DND-41 (cell line): ENCODE data around the gene GPRIN2.
A peak's percentile ranks its signal among the peaks of the same experiment; 100 is the strongest.

Experiments
- ATAC-seq: fragments of 200-7000 bp; cut with Tn5 transposase; 3 replicates; pipeline ENCODE4 v1.9.1; 2021; ENCODE audit warnings: low read depth; ENCODE audit not compliant: insufficient read depth
- DNase-seq: peaks from one replicate; pipeline ENCODE4 v3.0.0-alpha.2; 2020
- H2AFZ ChIP-seq: 2 replicates; pipeline ENCODE4 v1.6.0; 2012; ENCODE audit warnings: low read depth, low read length
- H3K27ac ChIP-seq: 2 replicates; pipeline ENCODE4 v1.5.1; 2012; ENCODE audit warnings: low read length, inconsistent platforms
- H3K27me3 ChIP-seq: fragments of 200-600 bp; sonication (generic); 2 replicates; pipeline ENCODE4 v1.6.0; 2012; ENCODE audit warnings: low read length, mild to moderate bottlenecking, inconsistent platforms; ENCODE audit not compliant: insufficient read depth, poor library complexity
- H3K36me3 ChIP-seq: 2 replicates; pipeline ENCODE4 v1.5.1; 2012; ENCODE audit warnings: low read length, inconsistent platforms; ENCODE audit not compliant: insufficient read depth
- H3K4me1 ChIP-seq: 2 replicates; pipeline ENCODE4 v1.5.1; 2012; ENCODE audit warnings: mild to moderate bottlenecking, low read length; ENCODE audit not compliant: insufficient read depth
- H3K4me2 ChIP-seq: 2 replicates; pipeline ENCODE4 v1.6.0; 2012; ENCODE audit warnings: mild to moderate bottlenecking, moderate library complexity, low read length, inconsistent platforms; ENCODE audit not compliant: insufficient read depth
- H3K4me3 ChIP-seq, 2 experiments: fragments of 200-600 bp in 1 of 2; shearing (Covaris generic) in 1 of 2; 2 replicates each; pipeline ENCODE4 v1.5.1; 2012 to 2016; ENCODE audit warnings: inconsistent platforms in 2 of 2, low read length in 2 of 2, mild to moderate bottlenecking in 2 of 2, low read depth in 1 of 2, moderate library complexity in 1 of 2
- H3K79me2 ChIP-seq: 2 replicates; pipeline ENCODE4 v1.6.0; 2012; ENCODE audit warnings: low read length, inconsistent platforms; ENCODE audit not compliant: insufficient read depth
- H3K9ac ChIP-seq: 2 replicates; pipeline ENCODE4 v1.6.0; 2012; ENCODE audit warnings: low read depth, mild to moderate bottlenecking, inconsistent platforms, low read length, moderate library complexity
- H3K9me3 ChIP-seq: 2 replicates; pipeline ENCODE4 v1.5.1; 2012; ENCODE audit warnings: low read length, moderate library complexity, mild to moderate bottlenecking, inconsistent platforms; ENCODE audit not compliant: insufficient read depth, severe bottlenecking
- H4K20me1 ChIP-seq: 2 replicates; pipeline ENCODE4 v1.6.0; 2012; ENCODE audit warnings: low read length; ENCODE audit not compliant: insufficient read depth
- CTCF ChIP-seq: IDR thresholded peaks from 2 replicates; pipeline ENCODE4 v1.5.1; 2012; ENCODE audit warnings: borderline replicate concordance, low read length, moderate library complexity, mild to moderate bottlenecking; ENCODE audit not compliant: poor library complexity, severe bottlenecking; ENCODE audit errors: extremely low read depth
- EZH2 ChIP-seq: IDR thresholded peaks from 3 replicates; pipeline ENCODE4 v1.6.1; 2012; ENCODE audit warnings: borderline replicate concordance, low read depth, mild to moderate bottlenecking, moderate library complexity, low read length, inconsistent platforms; ENCODE audit not compliant: severe bottlenecking

GPRIN2 gene

GRCh38 chr10:46551701-46552525, 4.5 kb downstream of the GPRIN2 start:
- ATAC-seq (no peak), DNase-seq (peak; percentile 2)
- Histone ChIP-seq H3K4me2 (no peak overlapping the region), H2AFZ (no peak overlapping the region), H4K20me1 (peaks cover 3% of the 10 kb centered on the region; the same call in 1 of the 2 replicates), H3K9ac (no peak overlapping the region), H3K36me3 (no peaks in the 10 kb centered on the region), H3K9me3 (no peaks in the 10 kb centered on the region), H3K4me1 (no peaks in the 10 kb centered on the region), H3K79me2 (no peaks in the 10 kb centered on the region), H3K4me3 (no peak overlapping the region), H3K27me3 (peaks cover 13% of the 10 kb centered on the region), H3K27ac (no peak overlapping the region)
- TF ChIP-seq EZH2 (no peak), CTCF (no peak)

GRCh38 chr10:46550795-46551700, 5.4 kb downstream of the GPRIN2 start:
- Histone ChIP-seq H3K4me1 (no peaks in the 10 kb centered on the region), H3K4me3 (no peak overlapping the region), H3K27me3 (peaks cover 19% of the 10 kb centered on the region)

GRCh38 chr10:46550076-46550790, 6.2 kb downstream of the GPRIN2 start:
- Histone ChIP-seq H3K4me2 (no peak overlapping the region), H3K36me3 (no peaks in the 10 kb centered on the region), H4K20me1 (peaks cover 3% of the 10 kb centered on the region; the same call in 1 of the 2 replicates), H3K4me1 (no peaks in the 10 kb centered on the region), H3K27ac (no peak overlapping the region), H3K27me3 (peaks cover 27% of the 10 kb centered on the region), H3K4me3 (no peak overlapping the region), H3K9me3 (no peaks in the 10 kb centered on the region), H2AFZ (no peak overlapping the region), H3K9ac (no peak overlapping the region), H3K79me2 (no peaks in the 10 kb centered on the region)
- no peak for TF ChIP-seq CTCF
- no peak for TF ChIP-seq EZH2
- DNase-seq (peak; percentile 4), ATAC-seq (no peak)

More at GRCh38 chr10:46550795-46551700, 5.4 kb downstream of the GPRIN2 start:
- DNase-seq, result no peak
- Histone ChIP-seq H3K4me2 (no peak overlapping the region), H3K9me3 (no peaks in the 10 kb centered on the region), H3K36me3 (no peaks in the 10 kb centered on the region), H3K27ac (no peak overlapping the region), H3K79me2 (no peaks in the 10 kb centered on the region), H3K9ac (no peak overlapping the region), H4K20me1 (peaks cover 3% of the 10 kb centered on the region; the same call in 1 of the 2 replicates), H2AFZ (no peak overlapping the region)
- no peak for ATAC-seq
- no peak for TF ChIP-seq CTCF
- no peak for TF ChIP-seq EZH2
